Measurements from ENCODE around the gene PSMD6.

GRCh38 chr3:63986831-63987230 is 36.5 kb downstream of the PSMD6 start:
- TF ChIP-seq CTCF (IDR thresholded peaks at IDR 0.05) (no peak), POLR2A (IDR thresholded peaks at IDR 0.05) (no peak), EP300 (IDR thresholded peaks at IDR 0.05) (no peak)
